ENCODE results near the gene STK38.

The STK38 gene

GRCh38 chr6:36523936-36524499 lies 23.3 kb downstream of the STK38 start:
- Histone ChIP-seq H3K14ac (ENCODE audit: low read length) (no peak overlapping the region), H3K36me3 (replicated peaks in 1 of 2; ENCODE audit: control insufficient read depth in 2 of 2, insufficient read depth in 2 of 2, low read length in 2 of 2) (peaks cover 11 to 88% of the 10 kb centered on the region in 2 donors), H3K23ac (ENCODE audit: low read depth, low read length, poor library complexity) (no peak overlapping the region), H2AK5ac (ENCODE audit: low read depth, low read length) (no peak overlapping the region), H3K27ac (replicated peaks; ENCODE audit: low read length) (no peak overlapping the region), H4K8ac (ENCODE audit: low read depth, low read length) (no peak overlapping the region), H3K4me1 (ENCODE audit: control insufficient read depth in 2 of 2, insufficient read depth in 1 of 2, low read depth in 1 of 2, low read length in 2 of 2) (no peaks in the 10 kb centered on the region), H2BK5ac (ENCODE audit: low read length) (no peak overlapping the region), H3K4ac (ENCODE audit: low read length) (no peak overlapping the region), H3K4me3 (ENCODE audit: low read length in 2 of 2) (no peak overlapping the region), H3K79me1 (ENCODE audit: low read depth, low read length) (no peaks in the 10 kb centered on the region), H2AFZ (ENCODE audit: low read length) (no peak overlapping the region), H3K9ac (ENCODE audit: low read depth, low read length, poor library complexity) (no peak overlapping the region), H4K91ac (ENCODE audit: low read depth, low read length, poor library complexity) (no peak overlapping the region), H3K27me3 (ENCODE audit: control insufficient read depth in 3 of 3, insufficient read depth in 3 of 3, low read depth in 1 of 3, low read length in 3 of 3) (no peaks in the 10 kb centered on the region), H3K9me3 (replicated peaks in 1 of 2; ENCODE audit: control insufficient read depth in 2 of 2, insufficient read depth in 1 of 2, low read depth in 1 of 2, low read length in 2 of 2) (no peaks in the 10 kb centered on the region), H2BK12ac (ENCODE audit: low read length) (no peak overlapping the region), H3K18ac (ENCODE audit: low read length) (no peak overlapping the region), H2BK15ac (ENCODE audit: low read length) (no peak overlapping the region), H3K4me2 (ENCODE audit: insufficient read depth, low read length, poor library complexity, severe bottlenecking) (no peak overlapping the region), H2BK120ac (ENCODE audit: low read depth, low read length) (no peak overlapping the region)
- WGBS, 2 donors (ENCODE audit: extremely low coverage in 2 of 2, insufficient read length in 2 of 2, insufficient replicate concordance in 1 of 2), result no CpG with 5 or more reads among the region's 6 CpGs
- DNase-seq (ENCODE audit: low spot score), result no peak

DNA sequence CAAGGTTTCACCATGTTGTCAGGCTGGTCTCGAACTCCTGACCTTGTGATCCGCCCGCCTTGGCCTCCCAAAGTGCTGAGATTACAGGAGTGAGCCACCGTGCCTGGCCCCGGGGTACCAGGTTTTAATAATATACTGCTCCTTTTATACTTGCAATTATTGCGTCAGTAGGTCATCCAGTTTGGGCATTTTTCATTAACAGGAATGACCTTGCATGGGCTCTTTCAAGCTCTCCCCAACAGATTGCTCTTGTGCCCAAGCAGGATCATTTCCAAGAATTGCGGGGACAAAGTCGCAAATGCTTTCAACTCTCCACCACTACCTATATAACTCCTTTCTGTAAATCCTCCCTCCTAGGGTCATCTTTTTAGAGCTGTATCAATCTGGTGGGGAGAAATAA lies 23.8 kb downstream of the STK38 start:
- Histone ChIP-seq H3K4ac (ENCODE audit: low read length) (no peak overlapping the region), H3K23ac (ENCODE audit: low read depth, low read length, poor library complexity) (no peak overlapping the region), H3K14ac (ENCODE audit: low read length) (no peak overlapping the region), H2BK120ac (ENCODE audit: low read depth, low read length) (no peak overlapping the region), H4K91ac (ENCODE audit: low read depth, low read length, poor library complexity) (no peak overlapping the region), H3K18ac (ENCODE audit: low read length) (no peak overlapping the region), H3K9me3 (replicated peaks in 1 of 2; ENCODE audit: control insufficient read depth in 2 of 2, insufficient read depth in 1 of 2, low read depth in 1 of 2, low read length in 2 of 2) (no peaks in the 10 kb centered on the region), H3K27ac (replicated peaks; ENCODE audit: low read length) (no peak overlapping the region), H2BK12ac (ENCODE audit: low read length) (no peak overlapping the region), H3K79me1 (ENCODE audit: low read depth, low read length) (no peaks in the 10 kb centered on the region), H3K27me3 (ENCODE audit: control insufficient read depth in 3 of 3, insufficient read depth in 3 of 3, low read depth in 1 of 3, low read length in 3 of 3) (no peaks in the 10 kb centered on the region), H3K4me1 (ENCODE audit: control insufficient read depth in 2 of 2, insufficient read depth in 1 of 2, low read depth in 1 of 2, low read length in 2 of 2) (no peaks in the 10 kb centered on the region), H3K4me3 (ENCODE audit: low read length in 2 of 2) (no peak overlapping the region), H3K4me2 (ENCODE audit: insufficient read depth, low read length, poor library complexity, severe bottlenecking) (no peak overlapping the region), H2AFZ (ENCODE audit: low read length) (no peak overlapping the region), H2BK15ac (ENCODE audit: low read length) (no peak overlapping the region), H4K8ac (ENCODE audit: low read depth, low read length) (no peak overlapping the region), H2AK5ac (ENCODE audit: low read depth, low read length) (no peak overlapping the region), H2BK5ac (ENCODE audit: low read length) (no peak overlapping the region), H3K9ac (ENCODE audit: low read depth, low read length, poor library complexity) (no peak overlapping the region), H3K36me3 (replicated peaks in 1 of 2; ENCODE audit: control insufficient read depth in 2 of 2, insufficient read depth in 2 of 2, low read length in 2 of 2) (peaks cover 11 to 88% of the 10 kb centered on the region in 2 donors)
- no CpG with 5 or more reads among the region's 8 CpGs for WGBS, 2 donors (ENCODE audit: extremely low coverage in 2 of 2, insufficient read length in 2 of 2, insufficient replicate concordance in 1 of 2)
- DNase-seq (ENCODE audit: low spot score), result no peak

DNA sequence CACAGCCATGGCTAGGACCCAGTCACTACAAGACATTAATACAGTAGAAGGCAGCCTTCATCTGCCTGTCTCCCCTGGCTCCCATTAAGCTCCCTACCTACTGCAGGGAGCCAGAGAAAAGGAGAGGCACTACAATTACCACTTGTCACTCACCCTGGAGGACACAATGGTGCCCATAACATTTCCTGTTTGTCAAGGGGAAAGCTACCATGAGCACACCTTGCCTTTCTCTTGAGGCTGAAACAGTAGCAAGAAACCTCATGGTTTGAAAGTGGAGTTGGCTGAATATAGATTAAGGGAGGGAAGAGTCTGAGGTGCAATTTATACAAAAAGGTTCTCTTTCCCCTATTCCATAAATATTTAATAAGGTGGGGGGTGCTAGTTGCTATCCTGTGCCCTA lies 27.9 kb downstream of the STK38 start:
- H2BK5ac ChIP-seq (ENCODE audit: low read length), result no peak overlapping the region
- no peak overlapping the region for H3K4me3 ChIP-seq (ENCODE audit: low read length in 2 of 2)
- H2AFZ ChIP-seq (ENCODE audit: low read length), result no peak overlapping the region
- no peak overlapping the region for H3K18ac ChIP-seq (ENCODE audit: low read length)
- H3K27ac ChIP-seq (replicated peaks; ENCODE audit: low read length), result no peak overlapping the region
- no peak overlapping the region for H2BK120ac ChIP-seq (ENCODE audit: low read depth, low read length)
- no peak overlapping the region for H3K9ac ChIP-seq (ENCODE audit: low read depth, low read length, poor library complexity)
- H3K14ac ChIP-seq (ENCODE audit: low read length), result no peak overlapping the region
- no peak overlapping the region for H2BK12ac ChIP-seq (ENCODE audit: low read length)
- no peak overlapping the region for H4K8ac ChIP-seq (ENCODE audit: low read depth, low read length)
- H3K23ac ChIP-seq (ENCODE audit: low read depth, low read length, poor library complexity), result no peak overlapping the region
- no peak overlapping the region for H3K4ac ChIP-seq (ENCODE audit: low read length)
- H2AK5ac ChIP-seq (ENCODE audit: low read depth, low read length), result no peak overlapping the region
- H2BK15ac ChIP-seq (ENCODE audit: low read length), result no peak overlapping the region
- H3K9me3 ChIP-seq (replicated peaks in 1 of 2; ENCODE audit: control insufficient read depth in 2 of 2, insufficient read depth in 1 of 2, low read depth in 1 of 2, low read length in 2 of 2), result no peaks in the 10 kb centered on the region
- H3K4me1 ChIP-seq (ENCODE audit: control insufficient read depth in 2 of 2, insufficient read depth in 1 of 2, low read depth in 1 of 2, low read length in 2 of 2), result no peaks in the 10 kb centered on the region
- H3K27me3 ChIP-seq (ENCODE audit: control insufficient read depth in 3 of 3, insufficient read depth in 3 of 3, low read depth in 1 of 3, low read length in 3 of 3), result no peaks in the 10 kb centered on the region
- H4K91ac ChIP-seq (ENCODE audit: low read depth, low read length, poor library complexity), result no peak overlapping the region
- H3K79me1 ChIP-seq (ENCODE audit: low read depth, low read length), result no peaks in the 10 kb centered on the region
- H3K36me3 ChIP-seq (replicated peaks in 1 of 2; ENCODE audit: control insufficient read depth in 2 of 2, insufficient read depth in 2 of 2, low read length in 2 of 2), result peaks cover 9 to 98% of the 10 kb centered on the region in 2 donors
- no peak for DNase-seq (ENCODE audit: low spot score)
- H3K4me2 ChIP-seq (ENCODE audit: insufficient read depth, low read length, poor library complexity, severe bottlenecking), result no peak overlapping the region

DNA sequence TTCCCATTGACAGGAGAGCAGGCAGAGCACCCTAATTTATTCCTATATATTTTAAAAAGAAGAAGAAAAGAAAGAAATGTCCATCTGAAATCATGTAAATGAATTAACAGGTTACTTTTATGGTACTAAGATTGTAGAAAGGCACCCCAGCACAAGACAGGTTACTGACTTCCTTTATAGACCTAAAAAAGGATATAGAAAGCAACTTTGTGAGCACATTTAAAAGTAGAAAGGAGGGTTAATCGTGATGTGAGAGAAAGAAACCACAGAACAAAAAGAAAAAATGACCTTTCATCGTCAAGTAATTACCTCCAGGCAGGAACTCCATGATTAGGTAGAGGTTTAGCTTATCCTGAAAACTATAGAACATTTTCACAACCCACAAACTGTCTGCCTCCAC lies 29.9 kb downstream of the STK38 start:
- no peak overlapping the region for H2BK120ac ChIP-seq (ENCODE audit: low read depth, low read length)
- H3K79me1 ChIP-seq (ENCODE audit: low read depth, low read length), result no peaks in the 10 kb centered on the region
- no peak overlapping the region for H3K4me2 ChIP-seq (ENCODE audit: insufficient read depth, low read length, poor library complexity, severe bottlenecking)
- no peak overlapping the region for H3K27ac ChIP-seq (replicated peaks; ENCODE audit: low read length)
- WGBS, 2 donors (ENCODE audit: extremely low coverage in 2 of 2, insufficient read length in 2 of 2, insufficient replicate concordance in 1 of 2), result no CpG with 5 or more reads among the region's 2 CpGs
- H2AK5ac ChIP-seq (ENCODE audit: low read depth, low read length), result no peak overlapping the region
- H2BK12ac ChIP-seq (ENCODE audit: low read length), result no peak overlapping the region
- no peak overlapping the region for H3K9ac ChIP-seq (ENCODE audit: low read depth, low read length, poor library complexity)
- no peak overlapping the region for H4K91ac ChIP-seq (ENCODE audit: low read depth, low read length, poor library complexity)
- H3K18ac ChIP-seq (ENCODE audit: low read length), result no peak overlapping the region
- H3K23ac ChIP-seq (ENCODE audit: low read depth, low read length, poor library complexity), result no peak overlapping the region
- H3K36me3 ChIP-seq (replicated peaks in 1 of 2; ENCODE audit: control insufficient read depth in 2 of 2, insufficient read depth in 2 of 2, low read length in 2 of 2), result peaks cover 9 to 95% of the 10 kb centered on the region in 2 donors
- no peak overlapping the region for H2BK5ac ChIP-seq (ENCODE audit: low read length)
- H3K4me1 ChIP-seq (ENCODE audit: control insufficient read depth in 2 of 2, insufficient read depth in 1 of 2, low read depth in 1 of 2, low read length in 2 of 2), result no peaks in the 10 kb centered on the region
- H3K4me3 ChIP-seq (ENCODE audit: low read length in 2 of 2), result no peak overlapping the region
- DNase-seq (ENCODE audit: low spot score), result no peak
- H3K4ac ChIP-seq (ENCODE audit: low read length), result no peak overlapping the region
- no peak overlapping the region for H2BK15ac ChIP-seq (ENCODE audit: low read length)
- H2AFZ ChIP-seq (ENCODE audit: low read length), result no peak overlapping the region
- H3K14ac ChIP-seq (ENCODE audit: low read length), result no peak overlapping the region
- no peaks in the 10 kb centered on the region for H3K27me3 ChIP-seq (ENCODE audit: control insufficient read depth in 3 of 3, insufficient read depth in 3 of 3, low read depth in 1 of 3, low read length in 3 of 3)
- H3K9me3 ChIP-seq (replicated peaks in 1 of 2; ENCODE audit: control insufficient read depth in 2 of 2, insufficient read depth in 1 of 2, low read depth in 1 of 2, low read length in 2 of 2), result no peaks in the 10 kb centered on the region
- H4K8ac ChIP-seq (ENCODE audit: low read depth, low read length), result no peak overlapping the region
